Suprapubic skin (tissue), 3 donors: ENCODE measurements around the gene TMEM17.

Experiments
- POLR2A ChIP-seq, 2 donors: fragments of 450-650 bp; IDR thresholded peaks; one replicate each; pipeline ENCODE4 v1.6.1; 2017; ENCODE audit warnings: antibody characterized with exemption in 2 of 2, mild to moderate bottlenecking in 2 of 2, moderate library complexity in 2 of 2
- TF ChIP-seq, protein P1 (sequence below), 2 donors: fragments of 200-600 bp in 1 of 2; fragments of 450-650 bp in 1 of 2; sonication (generic) in 1 of 2; IDR thresholded peaks; one replicate each; pipeline ENCODE4 v1.5.1; 2016 to 2019; ENCODE audit warnings: antibody characterized with exemption in 2 of 2, mild to moderate bottlenecking in 1 of 2, moderate library complexity in 1 of 2

DNA sequence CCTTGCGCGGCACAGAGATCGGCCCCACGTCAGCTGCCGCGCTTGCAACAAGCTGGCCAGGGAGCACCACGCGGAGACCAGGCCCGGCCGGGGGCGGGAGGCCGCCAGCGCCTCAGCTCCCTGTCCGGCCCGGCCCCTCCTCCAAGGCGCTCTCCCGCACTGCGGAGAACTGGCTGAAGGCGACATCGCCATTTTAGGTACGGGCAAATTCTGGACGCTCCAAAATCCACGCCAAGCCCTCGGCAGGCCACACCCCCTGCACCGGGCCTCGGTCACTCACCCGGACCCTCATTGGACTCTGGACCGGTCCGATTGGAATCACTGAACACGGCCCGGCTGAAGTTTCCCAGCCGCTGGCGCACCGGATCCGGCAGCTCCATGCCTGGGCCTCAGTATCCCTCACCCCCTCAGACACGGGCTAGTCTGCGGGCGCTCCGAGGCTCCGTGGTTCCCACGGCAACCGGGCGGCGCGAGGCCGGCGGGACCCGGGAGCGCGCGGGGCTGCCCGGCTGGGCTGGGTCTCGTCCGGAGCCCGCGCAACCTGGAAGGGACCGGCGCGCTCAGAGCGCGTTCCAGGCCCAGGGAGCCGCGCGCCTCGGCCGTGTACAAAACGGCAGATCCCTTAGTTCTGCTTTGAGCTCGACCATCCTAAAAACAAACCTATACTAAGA, at the start of gene TMEM17:
- TF ChIP-seq, protein P1, sequence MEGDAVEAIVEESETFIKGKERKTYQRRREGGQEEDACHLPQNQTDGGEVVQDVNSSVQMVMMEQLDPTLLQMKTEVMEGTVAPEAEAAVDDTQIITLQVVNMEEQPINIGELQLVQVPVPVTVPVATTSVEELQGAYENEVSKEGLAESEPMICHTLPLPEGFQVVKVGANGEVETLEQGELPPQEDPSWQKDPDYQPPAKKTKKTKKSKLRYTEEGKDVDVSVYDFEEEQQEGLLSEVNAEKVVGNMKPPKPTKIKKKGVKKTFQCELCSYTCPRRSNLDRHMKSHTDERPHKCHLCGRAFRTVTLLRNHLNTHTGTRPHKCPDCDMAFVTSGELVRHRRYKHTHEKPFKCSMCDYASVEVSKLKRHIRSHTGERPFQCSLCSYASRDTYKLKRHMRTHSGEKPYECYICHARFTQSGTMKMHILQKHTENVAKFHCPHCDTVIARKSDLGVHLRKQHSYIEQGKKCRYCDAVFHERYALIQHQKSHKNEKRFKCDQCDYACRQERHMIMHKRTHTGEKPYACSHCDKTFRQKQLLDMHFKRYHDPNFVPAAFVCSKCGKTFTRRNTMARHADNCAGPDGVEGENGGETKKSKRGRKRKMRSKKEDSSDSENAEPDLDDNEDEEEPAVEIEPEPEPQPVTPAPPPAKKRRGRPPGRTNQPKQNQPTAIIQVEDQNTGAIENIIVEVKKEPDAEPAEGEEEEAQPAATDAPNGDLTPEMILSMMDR (IDR thresholded peaks at IDR 0.05), result no peak
- no peak for TF ChIP-seq POLR2A (IDR thresholded peaks at IDR 0.05)
